Measurements from ENCODE around the gene GOLGA5.
"Not testable (repeated sequence)": the region's sequence is repeated elsewhere in the genome, so short reads cannot be mapped to it uniquely, and the experiment has no call there.

GRCh38 chr14:92750222-92750728, 43.8 kb upstream of the GOLGA5 start:
- TF ChIP-seq CTCF (IDR thresholded peaks at IDR 0.05 in 4 of 5, conservative IDR thresholded peaks at IDR 0.05 in 1 of 5); POLR2A (IDR thresholded peaks at IDR 0.05): not testable (repeated sequence)
